GM21786 (cell line): Measurements from ENCODE around the gene NHEJ1.

Experiments
- ATAC-seq: cut with Tn5 transposase; IDR thresholded peaks from one replicate; pipeline ENCODE4 v1.9.1; 2021; ENCODE audit not compliant: unreplicated experiment

NHEJ1 gene

DNA sequence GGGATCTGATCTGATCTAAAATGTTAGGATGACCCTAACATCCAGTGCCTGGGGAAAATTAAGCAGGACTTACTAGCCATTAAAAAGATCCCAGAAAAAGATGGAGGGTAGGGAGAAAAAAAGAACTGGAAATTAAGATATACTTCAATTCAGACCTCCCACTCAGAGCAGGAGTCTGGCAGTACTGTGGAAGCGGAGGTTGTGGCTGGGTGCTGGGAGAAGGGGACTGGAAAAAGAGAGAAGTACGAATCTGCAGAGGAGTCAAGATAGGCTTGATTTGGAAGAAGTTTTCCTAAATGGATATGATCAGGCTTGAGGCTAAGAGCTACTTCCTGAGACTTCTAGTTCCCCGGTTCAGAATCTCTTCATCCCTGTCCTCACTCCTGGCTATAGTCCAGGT, 66.4 kb downstream of the NHEJ1 start:
- no peak for ATAC-seq

DNA sequence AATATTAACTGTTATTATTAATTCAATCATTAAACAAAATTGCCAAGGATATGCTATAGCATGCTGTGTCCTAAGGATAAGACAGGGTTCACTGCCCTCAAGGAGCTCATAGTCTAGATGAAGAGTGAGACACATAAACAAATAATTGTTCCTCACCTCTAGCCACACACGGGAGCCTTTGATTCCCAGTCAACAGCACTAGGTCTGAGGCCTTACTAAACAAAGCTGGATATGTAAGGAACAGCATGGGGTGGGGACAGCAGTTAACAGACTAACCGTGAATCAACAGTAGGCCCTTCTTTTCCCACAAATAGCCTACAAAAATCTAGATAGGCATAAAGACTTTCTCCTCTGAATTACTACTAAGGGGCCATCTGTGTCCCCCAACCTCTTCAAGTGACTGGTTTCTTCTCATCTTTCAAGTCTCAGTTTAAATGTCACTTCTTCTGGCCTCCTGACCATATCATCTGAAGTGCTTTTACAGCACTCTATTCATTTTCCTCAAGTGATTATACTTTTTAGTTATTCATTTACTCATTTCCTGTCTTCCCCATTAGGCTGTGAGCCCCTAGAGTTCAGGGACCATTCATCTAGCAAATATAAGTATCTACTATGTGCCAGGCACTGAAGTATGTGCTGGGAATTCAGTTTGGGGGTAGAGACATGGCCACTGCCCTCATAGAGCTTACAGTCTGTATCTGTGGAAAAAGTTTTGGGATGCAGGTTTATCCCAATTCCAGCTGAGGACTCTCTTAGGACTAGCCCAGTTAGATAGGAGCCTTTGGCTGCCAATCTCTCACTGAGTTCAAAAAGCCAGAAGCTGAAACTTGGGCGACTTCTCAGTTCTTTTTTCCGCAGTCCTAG, 69.9 kb downstream of the NHEJ1 start:
- ATAC-seq: no peak

DNA sequence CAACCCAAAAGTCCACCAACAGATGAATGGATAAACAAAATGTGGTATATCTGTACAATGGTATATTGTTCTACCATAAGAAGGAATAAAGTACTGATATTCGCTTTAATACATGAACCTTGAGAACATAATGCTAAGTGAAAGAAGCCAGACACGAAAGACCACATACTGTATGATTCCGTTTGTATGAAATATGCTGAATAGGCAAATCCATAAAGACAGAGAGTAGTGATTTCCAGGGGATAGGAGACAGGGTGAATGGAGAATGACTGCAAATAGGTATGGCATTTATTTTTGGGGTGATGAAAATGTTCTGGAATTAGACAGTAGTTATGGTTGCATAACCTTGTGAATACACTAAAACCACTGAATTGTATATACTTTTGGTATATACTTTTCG, 71.3 kb downstream of the NHEJ1 start:
- ATAC-seq: no peak

DNA sequence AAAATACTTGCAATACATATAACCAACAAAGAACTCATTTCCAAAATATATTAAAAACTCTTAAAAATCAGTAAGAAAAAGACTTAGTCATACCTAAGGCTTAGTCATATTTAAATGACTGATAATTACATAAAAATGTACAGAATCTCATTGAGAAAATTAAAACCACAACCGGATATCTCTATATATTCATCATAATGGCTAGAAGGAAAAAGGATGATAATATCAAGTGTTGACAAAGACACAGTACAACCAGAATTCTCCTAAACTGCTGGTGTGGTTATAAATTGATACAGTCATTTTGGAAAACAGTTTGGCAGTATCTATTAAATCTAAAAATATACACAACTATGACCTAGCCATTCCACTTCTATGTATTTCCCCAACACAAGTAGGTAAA, 72.8 kb downstream of the NHEJ1 start:
- ATAC-seq: no peak

DNA sequence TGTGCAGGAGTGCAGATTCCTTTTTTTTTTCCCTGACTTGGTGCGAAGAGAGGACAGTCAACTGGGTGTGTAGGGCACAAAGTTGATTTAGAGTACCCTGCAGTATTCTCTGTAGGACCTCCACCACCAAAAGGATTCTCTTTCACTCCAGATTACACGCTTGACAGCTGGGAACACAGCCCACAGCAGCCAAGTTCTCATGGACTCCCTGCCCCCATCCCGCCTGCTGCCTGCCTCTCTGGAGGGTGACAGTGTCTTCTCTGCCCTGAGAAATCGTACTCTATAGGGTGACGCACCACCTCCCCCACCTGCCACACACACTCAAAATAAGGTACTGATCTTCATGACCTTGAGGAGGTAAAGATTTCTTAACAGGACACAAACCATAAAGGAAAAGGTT, 73.3 kb downstream of the NHEJ1 start:
- no peak for ATAC-seq

DNA sequence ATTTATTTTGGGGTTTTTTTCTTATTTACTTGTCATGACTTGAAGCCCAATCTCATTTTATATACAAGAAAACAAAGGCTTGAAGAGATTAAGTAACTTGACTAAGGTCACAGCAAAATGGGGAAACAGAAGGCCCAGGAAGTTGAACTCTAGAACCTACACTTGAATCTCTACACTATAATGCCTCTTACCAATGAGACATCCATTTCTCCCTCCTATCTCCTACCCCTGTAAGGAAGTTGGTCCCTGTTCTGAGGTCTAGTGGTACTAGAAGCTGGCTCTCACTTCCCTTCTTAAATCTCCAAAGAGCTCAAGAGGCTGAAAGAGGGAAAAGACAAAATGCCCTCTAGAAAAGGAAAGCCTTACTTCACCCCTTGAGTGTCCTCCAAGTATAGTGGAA, 74.4 kb downstream of the NHEJ1 start:
- ATAC-seq: no peak

DNA sequence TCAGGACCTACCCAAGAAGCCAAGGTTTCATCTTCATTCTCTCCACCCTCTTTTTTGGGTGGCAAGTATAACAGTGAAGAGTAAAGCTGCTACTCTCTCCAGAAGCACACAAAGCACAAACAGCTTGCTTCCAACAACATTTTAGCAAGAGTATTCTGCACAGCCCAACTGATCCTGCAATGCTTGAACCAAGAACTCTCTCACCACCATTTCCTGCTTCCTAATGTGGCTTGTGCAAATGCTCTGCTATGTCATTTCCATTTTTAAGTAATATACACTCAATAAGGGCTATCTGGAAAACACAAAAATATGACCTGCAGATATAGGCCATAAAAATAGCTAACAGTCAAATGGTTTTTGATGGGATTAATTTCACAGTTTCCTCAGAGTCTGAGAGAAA, 75.8 kb downstream of the NHEJ1 start:
- no peak for ATAC-seq

DNA sequence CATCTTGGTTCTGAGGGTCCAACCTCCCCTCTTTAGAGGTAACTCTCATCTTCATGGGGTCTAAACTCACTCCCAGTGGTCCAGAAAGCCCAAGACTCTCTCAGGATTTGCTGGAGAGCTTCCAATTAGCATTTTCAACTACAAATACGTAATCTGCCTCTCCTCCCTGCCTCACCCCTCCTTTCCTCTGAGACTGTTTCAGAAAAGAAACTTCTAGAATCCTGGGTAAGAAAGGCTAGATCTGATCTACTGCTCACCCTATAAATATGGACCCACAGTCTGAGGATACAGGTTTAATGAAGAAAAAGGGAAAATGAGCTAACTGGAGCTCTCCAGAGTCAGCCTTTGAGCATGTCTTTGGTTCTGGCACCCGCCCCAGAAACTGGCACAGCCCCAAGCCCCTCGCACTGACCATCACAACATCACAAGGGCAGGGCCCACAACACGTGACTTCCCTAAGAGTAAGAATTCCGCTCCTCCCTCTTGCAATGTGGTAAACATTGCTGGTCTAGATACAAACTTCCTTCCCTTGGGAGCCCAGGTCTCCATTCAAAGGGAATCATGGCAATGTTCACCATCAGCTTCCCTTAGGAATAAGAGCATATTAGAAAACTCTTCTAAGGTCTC, 78.2 kb downstream of the NHEJ1 start:
- ATAC-seq: no peak

DNA sequence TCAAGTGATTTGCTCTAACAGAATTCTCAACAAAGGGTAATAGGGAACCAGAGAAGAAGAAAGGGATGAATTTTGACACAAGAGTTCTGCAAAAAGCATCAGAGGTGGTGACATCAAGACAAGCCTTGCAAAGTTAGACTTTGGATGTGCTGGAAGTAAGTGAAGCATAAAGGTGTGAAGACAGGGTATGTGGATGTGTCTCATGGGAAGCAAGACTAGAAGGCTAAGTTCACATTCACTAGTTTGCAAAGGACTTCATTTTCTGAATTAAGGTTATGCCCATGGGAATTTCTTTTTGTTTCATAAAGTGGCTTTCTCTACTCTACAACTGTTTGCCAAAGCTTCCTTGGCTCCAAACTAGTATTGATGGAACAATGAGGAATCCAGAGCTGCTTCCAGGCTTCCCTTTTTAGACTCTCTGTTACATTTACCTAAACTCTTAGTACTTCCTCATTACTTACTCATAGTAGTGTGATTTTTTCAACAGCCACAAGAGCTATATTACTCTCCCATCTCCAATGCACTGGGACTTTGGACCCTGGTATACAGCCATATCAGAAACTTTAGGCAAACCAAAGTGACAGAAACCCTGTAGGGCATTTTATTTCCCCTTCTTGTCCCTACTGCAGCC, 78.8 kb downstream of the NHEJ1 start:
- no peak for ATAC-seq

DNA sequence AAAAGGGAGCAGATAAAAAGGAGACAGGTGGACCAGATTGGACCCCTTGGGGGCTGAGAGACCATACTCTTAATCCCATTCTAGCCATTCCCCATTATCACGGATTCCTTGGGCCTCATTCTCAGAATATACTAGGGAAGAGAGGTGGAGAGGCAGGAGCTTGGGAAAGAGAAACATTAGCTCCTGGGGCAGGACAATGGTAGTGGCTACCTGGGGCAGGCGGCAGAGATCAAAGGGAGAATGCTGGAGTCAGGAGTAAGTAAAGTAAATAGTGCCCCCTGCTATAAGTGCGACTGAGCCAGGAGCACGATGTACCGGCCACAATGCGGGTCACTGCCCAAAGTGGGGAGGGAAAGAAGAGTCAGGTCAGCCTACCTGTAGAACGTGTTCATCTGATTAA, 79.5 kb downstream of the NHEJ1 start:
- no peak for ATAC-seq

DNA sequence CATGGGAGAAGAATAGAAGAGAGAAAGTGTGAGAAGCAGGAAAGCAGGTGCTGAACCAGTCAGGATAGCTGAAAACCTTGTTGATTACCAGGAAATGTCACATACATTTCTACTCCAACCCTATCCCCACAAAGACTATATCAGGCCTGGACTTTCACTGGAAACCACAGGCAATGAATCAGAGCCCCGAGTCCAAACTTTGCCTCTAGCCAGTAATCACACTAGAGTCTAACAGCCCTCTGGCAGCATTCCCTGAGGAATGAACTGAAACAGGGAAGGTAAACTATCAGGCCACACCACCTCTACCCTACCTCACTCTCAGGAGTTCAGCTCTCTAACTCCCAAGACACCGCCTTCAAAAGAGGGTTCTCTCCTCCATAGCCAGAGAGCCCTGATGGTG, 81.2 kb downstream of the NHEJ1 start:
- ATAC-seq: no peak

DNA sequence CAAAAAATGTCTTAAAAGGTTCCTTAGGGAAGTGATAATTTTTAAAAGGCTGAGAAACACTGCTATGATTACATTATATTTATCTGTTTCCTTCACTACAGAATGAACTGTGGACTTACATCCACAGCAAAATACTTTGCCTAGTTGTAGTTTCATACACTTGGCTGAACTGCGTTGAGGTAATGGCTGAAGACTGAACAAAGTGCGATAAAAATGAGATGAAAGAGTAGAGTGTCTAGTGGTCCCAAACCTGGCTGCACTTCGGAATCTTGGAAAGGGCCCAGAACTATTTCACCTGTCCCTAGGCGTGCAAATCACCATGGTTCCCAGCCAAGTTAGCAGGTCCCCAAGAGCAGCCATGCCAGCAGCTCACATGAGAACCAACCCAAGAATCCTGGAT, 81.7 kb downstream of the NHEJ1 start:
- ATAC-seq: no peak

DNA sequence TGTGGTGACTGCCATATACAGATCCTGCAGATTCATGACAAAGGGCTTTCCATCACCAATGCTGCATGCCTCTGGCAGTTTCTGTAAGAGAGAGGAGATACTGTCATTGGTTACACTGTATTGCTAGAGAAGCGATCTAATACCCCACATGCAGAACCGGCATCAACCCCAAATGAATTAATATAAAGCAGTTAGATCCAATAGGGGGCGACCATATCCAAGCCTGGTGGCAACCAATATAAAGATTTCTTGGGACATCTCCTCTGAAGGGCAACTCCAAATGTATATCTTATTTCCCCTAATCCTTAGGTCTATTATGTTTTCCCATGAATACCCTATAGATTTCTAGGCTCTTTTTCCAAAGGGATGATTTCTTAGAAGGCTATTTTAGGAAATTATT, 82.5 kb downstream of the NHEJ1 start:
- no peak for ATAC-seq

DNA sequence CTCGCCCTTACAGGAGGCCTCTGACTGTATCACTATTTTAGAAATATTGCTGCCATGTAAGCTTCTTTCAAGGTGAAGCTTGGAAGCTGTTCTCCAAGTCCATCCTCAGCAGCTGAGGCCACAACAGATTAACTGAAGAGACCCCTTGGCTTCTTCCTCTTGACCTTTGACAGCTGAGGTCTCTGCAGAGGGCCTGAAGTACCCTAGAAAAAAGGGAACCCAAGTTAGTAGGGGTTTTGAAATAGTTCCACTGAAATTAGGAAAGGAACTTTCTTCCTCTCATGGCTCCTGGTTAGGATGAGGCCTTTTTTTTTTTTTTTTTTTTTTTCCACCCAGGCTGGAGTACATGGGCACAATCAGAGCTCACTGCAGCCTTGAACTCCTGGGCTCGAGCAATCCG, 84.4 kb downstream of the NHEJ1 start:
- no peak for ATAC-seq

DNA sequence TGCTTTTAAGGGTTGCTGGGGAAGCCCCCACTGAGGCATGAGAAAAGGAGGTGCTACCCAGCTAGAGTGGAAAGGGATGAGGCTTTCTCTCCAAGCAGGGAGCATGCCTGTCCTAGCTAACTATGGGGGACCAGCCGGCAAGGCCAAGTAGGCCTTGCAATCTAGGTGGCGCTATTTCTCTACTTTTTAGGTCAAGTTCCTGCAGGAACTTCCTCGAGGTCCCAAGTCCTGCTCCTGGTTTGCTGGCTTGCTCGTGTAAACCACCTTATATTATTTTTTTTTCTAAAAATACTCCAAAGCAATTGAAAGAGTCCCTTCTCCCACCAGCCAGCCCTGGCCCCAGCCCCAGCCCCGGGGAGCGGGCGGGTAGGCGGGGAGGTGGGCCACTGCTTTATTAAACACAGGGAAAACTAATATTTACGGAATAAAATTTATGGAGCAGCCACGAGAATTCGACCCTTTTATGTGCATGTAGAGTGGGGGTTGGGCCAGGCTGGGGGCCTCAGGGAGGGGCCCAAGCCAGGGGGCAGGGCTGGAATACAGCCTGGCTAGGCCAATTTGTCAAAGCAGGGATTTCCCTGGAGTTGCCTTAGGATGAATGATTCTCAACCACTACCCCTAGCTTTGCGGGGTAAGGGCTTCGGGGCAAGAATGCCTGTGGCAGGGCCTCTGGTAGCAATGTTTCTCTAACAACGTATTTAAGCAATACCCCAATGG, 87.0 kb downstream of the NHEJ1 start:
- no peak for ATAC-seq

DNA sequence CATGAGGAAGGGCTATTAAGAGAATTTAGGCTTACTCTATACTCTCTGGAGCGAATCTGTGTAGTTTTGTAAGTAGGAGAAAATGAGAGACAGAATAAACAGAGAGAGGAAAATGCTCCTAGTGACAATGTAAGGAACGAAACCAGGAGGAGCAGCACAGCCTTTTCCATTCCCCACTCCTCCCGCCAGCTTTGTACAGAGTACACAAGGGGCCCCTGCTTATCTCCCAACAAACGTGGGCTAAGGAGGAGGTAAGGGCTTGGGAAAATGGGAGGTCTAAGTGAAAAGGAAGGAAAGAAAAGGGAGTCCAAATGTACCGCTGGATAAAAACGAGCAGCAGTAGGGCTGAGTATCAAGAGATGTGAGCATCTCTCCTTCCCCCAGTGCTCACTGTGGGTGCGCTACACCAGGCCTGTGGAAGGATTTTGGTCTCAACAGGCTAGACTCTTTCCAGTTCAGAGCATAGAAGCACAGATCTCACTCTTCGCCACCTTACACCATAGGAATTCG, 87.8 kb downstream of the NHEJ1 start:
- ATAC-seq: no peak

DNA sequence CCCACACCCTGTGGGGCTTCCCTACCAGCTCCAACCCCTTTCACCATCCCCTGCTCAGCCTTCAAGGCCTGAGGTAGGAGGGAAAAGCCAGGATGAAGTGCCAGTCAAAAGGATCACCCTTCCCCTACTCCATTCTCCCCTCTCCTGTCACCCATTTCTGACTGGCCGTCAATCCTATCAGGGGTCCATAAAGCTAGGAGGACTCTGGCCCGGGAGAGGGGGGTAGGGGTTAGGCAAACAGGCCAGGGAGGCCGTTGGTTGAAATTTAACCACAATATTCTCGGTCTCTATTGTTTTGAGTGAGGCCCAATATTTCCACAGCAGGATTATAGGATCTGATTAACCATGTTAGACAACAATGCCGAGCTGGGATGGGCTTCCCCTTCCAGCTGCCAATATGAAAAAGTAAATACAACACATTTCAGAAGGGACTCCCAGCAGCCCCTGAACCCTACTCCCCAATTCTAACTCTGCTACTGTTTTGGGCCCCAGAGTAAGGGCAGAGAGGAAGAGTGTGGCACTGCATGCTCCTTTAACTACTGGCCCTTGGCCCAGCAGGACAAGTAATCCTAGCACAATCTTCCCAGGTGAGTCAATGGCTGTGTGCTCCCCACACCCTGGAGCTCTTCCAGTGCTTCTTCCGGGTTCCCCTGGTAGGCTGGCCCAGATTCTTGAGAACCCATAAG, 89.3 kb downstream of the NHEJ1 start:
- no peak for ATAC-seq

DNA sequence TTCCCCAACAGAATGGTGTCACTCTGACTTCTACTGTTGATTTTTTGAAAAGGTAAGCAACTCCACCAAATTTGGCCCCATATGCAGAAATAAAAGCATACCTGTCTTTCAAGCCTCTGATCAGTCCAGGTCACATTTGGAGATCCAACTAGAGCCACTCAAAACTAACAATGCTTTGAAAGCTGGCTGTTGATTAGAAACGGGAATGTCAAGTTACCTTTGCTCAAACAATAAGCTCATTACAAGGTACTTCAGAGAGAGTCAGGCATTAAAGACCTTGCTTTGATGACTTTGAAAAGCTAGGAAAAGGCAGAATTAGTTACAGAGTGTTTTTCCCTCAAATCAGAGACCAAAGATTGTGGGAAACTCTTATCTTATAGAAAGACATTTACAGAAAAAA, 95.1 kb downstream of the NHEJ1 start:
- no peak for ATAC-seq

DNA sequence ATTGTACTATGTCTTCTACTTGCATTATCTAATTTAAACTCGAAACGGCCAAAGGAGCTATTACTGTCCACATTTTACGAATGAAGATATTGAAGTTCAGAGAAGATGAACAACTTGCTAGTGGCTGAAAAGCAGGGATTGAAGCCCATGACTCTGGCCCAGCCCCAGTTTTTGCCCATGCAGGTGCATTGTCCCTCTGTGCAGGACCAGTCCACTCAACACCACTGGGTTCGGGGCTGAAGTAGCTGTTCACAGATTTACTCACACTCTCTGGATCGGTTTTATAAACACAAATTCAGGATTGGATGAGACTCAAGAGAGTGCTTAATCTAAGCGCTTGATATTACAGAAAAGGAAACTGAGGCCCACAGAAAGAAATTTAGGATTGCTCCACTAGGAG, 98.5 kb downstream of the NHEJ1 start:
- no peak for ATAC-seq

DNA sequence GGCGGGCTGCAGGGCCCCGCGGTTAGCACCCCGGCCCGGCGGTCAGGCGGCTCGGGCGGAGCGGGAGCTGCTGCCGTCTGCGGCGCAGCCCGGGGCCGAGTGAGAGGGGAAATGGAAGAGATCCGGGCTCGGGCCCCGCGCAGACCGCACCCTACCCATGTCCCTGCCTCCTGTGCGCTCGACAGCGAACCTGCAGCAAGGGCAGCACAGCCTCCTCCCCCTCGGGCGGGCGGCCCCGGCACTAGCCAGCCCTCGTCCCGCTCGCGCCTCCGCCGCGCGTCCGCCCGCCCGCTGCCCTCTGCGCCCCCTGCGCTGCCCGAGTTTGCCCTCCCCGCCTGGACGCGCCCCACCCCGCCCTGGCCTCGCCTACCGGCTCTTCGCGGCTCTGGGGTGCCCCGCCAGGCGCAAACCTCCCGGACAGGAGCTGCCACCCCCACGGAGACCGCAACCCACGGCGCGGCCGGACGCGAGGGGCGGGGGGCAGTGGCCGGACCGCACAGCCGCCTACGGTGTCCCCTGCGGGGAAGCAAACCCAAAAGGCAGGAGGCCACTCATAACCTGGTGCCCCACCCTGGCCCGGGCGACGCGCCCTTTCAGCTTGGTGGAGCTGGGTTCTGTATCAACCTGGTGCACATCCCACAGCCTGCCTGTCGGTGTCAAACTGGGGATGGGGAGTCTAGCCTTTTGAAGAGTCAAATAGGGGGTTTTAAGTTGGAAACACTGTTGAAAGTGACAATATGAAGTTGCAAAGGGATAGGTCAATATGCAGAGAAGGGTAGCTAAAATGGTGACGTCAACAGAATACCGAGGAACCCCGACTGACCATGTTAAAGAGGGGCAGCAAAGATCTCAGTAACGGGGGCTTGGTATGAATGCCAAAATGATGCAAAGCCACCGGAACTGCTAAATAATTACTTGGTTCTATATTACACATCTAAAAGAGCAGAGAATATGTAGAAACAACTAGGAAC, 99.5 kb downstream of the NHEJ1 start, which contains the start of gene IHH:
TSS of gene IHH (minus strand) at position 101 of the 971 bp plus-strand sequence. CDS start 454 bp downstream, outside the sequence.
- no peak for ATAC-seq
